ENCODE data around the gene PLXNA2.

The PLXNA2 gene

DNA sequence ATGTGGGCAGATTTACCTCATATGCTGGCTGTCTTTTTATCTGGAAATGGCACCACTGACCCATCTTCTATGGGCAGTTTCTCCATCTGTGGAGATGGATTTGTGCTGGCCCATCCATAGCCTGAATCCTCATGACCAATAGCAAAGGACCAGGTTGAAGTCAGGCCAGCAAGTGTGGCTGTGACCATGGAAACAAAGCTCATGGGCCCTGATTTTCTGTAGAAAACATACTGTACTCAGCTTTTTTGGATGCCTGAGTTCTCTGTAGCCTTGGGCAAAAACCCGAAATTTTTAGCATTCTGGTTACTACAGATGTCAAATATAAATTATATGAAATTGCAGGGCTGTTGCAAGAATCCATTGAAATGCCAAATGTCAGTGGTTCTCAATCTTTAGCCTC is 155.0 kb downstream of the PLXNA2 start:
- 78% methylated on average over 1 of the region's 1 CpG for WGBS
- H3K27me3 ChIP-seq (ENCODE audit: insufficient read depth, low read length) = no peaks in the 10 kb centered on the region
- no peak overlapping the region for H3K9ac ChIP-seq (ENCODE audit: low read depth, low read length)
- H3K9me3 ChIP-seq (ENCODE audit: insufficient read depth, low read depth, low read length) = no peaks in the 10 kb centered on the region
- H3K4me3 ChIP-seq (ENCODE audit: low read length) = no peak overlapping the region
- no peaks in the 10 kb centered on the region for H3K36me3 ChIP-seq (ENCODE audit: insufficient read depth, low read length)
- H3K4me1 ChIP-seq (ENCODE audit: insufficient read depth, low read length) = peaks cover 6% of the 10 kb centered on the region; the same call in 1 of the 2 replicates
- H3K27ac ChIP-seq (ENCODE audit: low read depth, low read length) = no peak overlapping the region

DNA sequence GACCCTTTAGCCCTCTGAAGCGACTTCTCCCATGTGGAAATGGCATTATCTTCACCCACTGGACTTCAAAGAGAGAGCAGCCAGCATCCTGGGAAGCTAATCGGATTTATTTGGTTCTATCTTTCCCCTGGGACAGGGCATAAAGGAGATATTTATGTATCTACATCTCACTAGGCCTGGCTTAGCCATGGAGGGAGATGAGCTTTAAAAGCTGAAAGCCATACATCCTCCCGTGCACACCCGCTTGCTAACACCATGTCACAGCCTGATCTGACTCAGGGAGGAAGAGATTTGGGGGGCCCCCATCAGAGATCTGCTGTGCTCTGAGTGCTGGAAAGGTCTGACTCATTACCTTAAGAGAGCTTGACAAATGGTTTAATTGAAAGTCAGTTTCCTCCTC is 155.9 kb downstream of the PLXNA2 start:
- WGBS = 92% methylated on average over 4 of the region's 4 CpGs
- H3K27me3 ChIP-seq (ENCODE audit: insufficient read depth, low read length) = no peaks in the 10 kb centered on the region
- H3K27ac ChIP-seq (ENCODE audit: low read depth, low read length) = no peak overlapping the region
- H3K9ac ChIP-seq (ENCODE audit: low read depth, low read length) = no peak overlapping the region
- H3K4me1 ChIP-seq (ENCODE audit: insufficient read depth, low read length) = peaks cover 7% of the 10 kb centered on the region
- no peak overlapping the region for H3K4me3 ChIP-seq (ENCODE audit: low read length)
- H3K36me3 ChIP-seq (ENCODE audit: insufficient read depth, low read length) = no peaks in the 10 kb centered on the region
- no peaks in the 10 kb centered on the region for H3K9me3 ChIP-seq (ENCODE audit: insufficient read depth, low read depth, low read length)

DNA sequence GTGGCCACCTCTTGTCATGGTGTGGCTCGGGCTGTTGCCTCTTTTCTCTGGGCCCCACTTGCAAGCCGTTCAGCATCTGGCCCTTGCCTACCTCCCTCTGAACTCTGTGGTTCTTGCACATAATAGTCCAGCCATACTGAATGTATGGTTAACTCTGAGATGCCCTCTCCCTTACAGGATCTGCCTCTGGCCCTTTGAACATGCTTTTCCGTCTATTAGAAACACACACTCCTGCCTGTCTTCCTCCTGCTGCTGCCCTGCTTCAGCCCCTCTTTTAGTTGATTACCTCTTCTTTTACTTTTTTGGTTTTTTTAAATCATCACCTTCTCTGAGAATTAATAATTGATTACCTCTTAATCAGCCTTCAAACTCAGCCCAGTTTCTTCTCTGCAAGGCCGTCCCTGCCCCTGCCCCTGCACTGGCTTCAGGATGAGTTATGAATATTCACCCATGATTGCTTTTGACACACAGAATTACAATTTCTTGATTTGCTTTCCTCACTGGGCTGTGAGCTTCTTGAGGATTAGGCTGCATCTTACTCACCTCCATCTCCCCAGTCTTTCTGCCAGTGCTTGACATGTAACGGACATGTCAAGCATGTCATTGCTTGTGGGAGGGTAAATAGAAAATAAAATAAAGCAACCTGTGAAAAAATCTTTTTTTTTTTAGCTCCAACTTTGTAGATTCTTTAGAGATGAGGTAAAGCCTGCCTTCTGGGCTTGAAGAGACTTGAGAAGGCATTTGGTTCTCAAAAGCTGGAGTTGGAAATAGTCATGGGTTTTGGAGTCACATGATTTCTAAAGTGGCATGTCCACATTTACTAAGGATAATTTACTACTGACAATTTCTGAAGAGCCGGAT is 158.3 kb downstream of the PLXNA2 start:
- no peak overlapping the region for H3K4me3 ChIP-seq (ENCODE audit: low read length)

DNA sequence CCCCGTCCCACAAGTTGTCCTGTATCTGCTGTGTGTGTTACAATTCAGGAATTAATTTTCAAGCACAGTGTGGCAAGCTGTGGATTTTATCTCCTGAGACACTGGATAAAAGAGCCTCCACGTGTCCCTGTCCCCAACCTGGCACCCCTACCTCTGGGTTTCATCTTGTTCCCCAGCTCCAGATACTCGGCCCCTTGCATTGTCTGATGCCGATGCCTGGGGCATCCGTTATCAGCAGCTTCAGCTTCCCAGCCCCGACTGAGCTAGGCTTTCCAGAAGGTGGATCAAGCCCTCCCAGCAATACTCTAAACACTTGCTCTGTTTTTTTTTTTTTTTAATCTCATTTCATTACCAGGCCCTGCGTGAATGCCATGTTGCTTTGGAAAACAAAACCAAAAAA is 159.4 kb downstream of the PLXNA2 start:
- H3K9me3 ChIP-seq (ENCODE audit: insufficient read depth, low read depth, low read length) = no peaks in the 10 kb centered on the region
- H3K9ac ChIP-seq (ENCODE audit: low read depth, low read length) = no peak overlapping the region
- peaks cover 15% of the 10 kb centered on the region; the same call in 1 of the 2 replicates for H3K4me1 ChIP-seq (ENCODE audit: insufficient read depth, low read length)
- WGBS = 83% methylated on average over 7 of the region's 7 CpGs
- no peaks in the 10 kb centered on the region; the same call in 1 of the 2 replicates for H3K27me3 ChIP-seq (ENCODE audit: insufficient read depth, low read length)
- H3K36me3 ChIP-seq (ENCODE audit: insufficient read depth, low read length) = no peaks in the 10 kb centered on the region
- no peak overlapping the region for H3K27ac ChIP-seq (ENCODE audit: low read depth, low read length)
- no peak overlapping the region for H3K4me3 ChIP-seq (ENCODE audit: low read length)

More for the DNA sequence above, 158.3 kb downstream of the PLXNA2 start:
- no peaks in the 10 kb centered on the region for H3K36me3 ChIP-seq (ENCODE audit: insufficient read depth, low read length)
- H3K9me3 ChIP-seq (ENCODE audit: insufficient read depth, low read depth, low read length) = no peaks in the 10 kb centered on the region
- H3K9ac ChIP-seq (ENCODE audit: low read depth, low read length) = no peak overlapping the region
- WGBS = 93% methylated on average over 6 of the region's 6 CpGs
- H3K27me3 ChIP-seq (ENCODE audit: insufficient read depth, low read length) = no peaks in the 10 kb centered on the region; the same call in 1 of the 2 replicates
- peaks cover 15% of the 10 kb centered on the region; the same call in 1 of the 2 replicates for H3K4me1 ChIP-seq (ENCODE audit: insufficient read depth, low read length)
- no peak overlapping the region for H3K27ac ChIP-seq (ENCODE audit: low read depth, low read length)

DNA sequence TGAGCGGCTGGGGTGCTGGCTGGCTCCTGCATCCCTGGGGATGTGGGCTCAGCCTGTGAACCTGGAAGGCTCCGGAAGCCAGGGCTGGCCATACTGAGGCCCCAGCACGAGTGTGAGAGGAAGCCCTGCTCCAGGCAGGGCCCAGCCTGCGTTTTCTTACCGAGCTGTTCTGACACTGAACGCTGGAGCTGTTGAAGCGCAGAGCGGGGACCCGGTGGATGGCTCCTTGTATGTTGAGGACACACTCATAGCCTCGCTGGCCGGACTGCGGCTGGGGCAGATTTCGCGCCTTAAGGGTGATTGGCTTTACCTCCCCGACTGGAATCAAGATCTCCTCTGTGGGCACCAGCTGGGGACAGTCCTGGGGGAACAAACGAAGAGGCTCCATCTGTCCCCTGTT is 160.0 kb downstream of the PLXNA2 start:
- Histone ChIP-seq H3K36me3 (ENCODE audit: insufficient read depth, low read length) (no peaks in the 10 kb centered on the region), H3K4me1 (ENCODE audit: insufficient read depth, low read length) (peaks cover 15% of the 10 kb centered on the region; the same call in 1 of the 2 replicates), H3K9me3 (ENCODE audit: insufficient read depth, low read depth, low read length) (no peaks in the 10 kb centered on the region), H3K4me3 (ENCODE audit: low read length) (no peak overlapping the region), H3K27me3 (ENCODE audit: insufficient read depth, low read length) (no peaks in the 10 kb centered on the region; the same call in 1 of the 2 replicates), H3K27ac (ENCODE audit: low read depth, low read length) (no peak overlapping the region), H3K9ac (ENCODE audit: low read depth, low read length) (no peak overlapping the region)
- WGBS = 93% methylated on average over 16 of the region's 16 CpGs

DNA sequence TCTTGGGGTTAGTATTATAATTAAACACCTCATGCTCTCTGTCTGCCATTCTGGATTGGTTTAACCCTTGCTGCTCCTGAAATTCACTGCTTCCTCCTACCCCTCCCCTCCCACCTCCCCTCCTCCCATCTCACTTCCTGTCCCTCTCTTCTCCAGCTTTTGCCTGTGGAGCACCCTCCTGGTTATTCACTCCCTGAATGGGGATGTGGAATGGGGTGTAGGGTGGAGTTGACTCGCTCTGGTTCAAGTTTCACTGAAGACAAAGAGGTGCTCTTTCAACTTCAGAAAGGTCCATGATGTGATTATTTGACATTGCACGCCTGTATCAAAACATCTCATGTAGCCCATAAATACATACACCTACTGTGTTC is 160.5 kb downstream of the PLXNA2 start:
- H3K27ac ChIP-seq (ENCODE audit: low read depth, low read length) = no peak overlapping the region
- no peak overlapping the region for H3K9ac ChIP-seq (ENCODE audit: low read depth, low read length)
- H3K36me3 ChIP-seq (ENCODE audit: insufficient read depth, low read length) = no peaks in the 10 kb centered on the region
- H3K27me3 ChIP-seq (ENCODE audit: insufficient read depth, low read length) = no peaks in the 10 kb centered on the region; the same call in 1 of the 2 replicates
- peaks cover 15% of the 10 kb centered on the region; the same call in 1 of the 2 replicates for H3K4me1 ChIP-seq (ENCODE audit: insufficient read depth, low read length)
- 72% methylated on average over 2 of the region's 2 CpGs for WGBS
- no peaks in the 10 kb centered on the region for H3K9me3 ChIP-seq (ENCODE audit: insufficient read depth, low read depth, low read length)
- no peak overlapping the region for H3K4me3 ChIP-seq (ENCODE audit: low read length)

DNA sequence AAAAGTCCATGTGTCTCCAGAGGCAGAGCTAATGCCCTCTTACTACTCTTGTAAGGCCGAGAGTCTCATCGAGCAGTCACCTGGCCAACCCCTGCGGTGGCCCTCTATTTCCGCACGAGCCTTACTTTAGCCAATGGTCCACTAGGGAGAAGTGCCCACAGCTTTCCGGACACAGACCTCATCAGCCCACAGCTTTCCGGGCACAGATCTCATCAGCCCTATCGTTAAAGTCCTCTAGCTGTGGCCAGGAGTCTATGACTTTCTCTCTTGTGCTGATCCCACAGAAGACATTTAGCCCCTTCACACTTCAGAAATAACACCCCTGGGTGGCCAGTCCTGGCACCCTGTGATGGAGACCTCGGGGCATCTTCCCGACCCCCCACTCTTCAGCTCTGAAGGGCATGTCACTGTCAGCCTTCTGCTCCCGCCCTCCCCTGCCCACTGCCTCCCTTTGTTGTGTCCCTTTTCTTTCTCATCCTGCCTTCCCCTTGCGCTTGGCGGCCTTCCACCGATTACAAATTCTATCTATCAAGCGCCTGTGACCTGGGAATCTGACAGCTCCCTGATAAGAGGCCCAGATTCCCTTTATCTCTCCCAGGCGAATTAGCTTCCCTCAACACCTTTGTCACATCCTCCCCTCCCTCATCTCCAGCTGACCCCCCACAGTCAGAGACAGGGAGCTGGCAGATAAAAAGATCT is 161.0 kb downstream of the PLXNA2 start:
- no peaks in the 10 kb centered on the region; the same call in 1 of the 2 replicates for H3K27me3 ChIP-seq (ENCODE audit: insufficient read depth, low read length)
- H3K27ac ChIP-seq (ENCODE audit: low read depth, low read length) = no peak overlapping the region
- no peak overlapping the region for H3K9ac ChIP-seq (ENCODE audit: low read depth, low read length)
- no peak overlapping the region for H3K4me3 ChIP-seq (ENCODE audit: low read length)
- no peaks in the 10 kb centered on the region for H3K9me3 ChIP-seq (ENCODE audit: insufficient read depth, low read depth, low read length)
- WGBS = 75% methylated on average over 16 of the region's 16 CpGs
- peaks cover 15% of the 10 kb centered on the region; the same call in 1 of the 2 replicates for H3K4me1 ChIP-seq (ENCODE audit: insufficient read depth, low read length)
- no peaks in the 10 kb centered on the region for H3K36me3 ChIP-seq (ENCODE audit: insufficient read depth, low read length)

DNA sequence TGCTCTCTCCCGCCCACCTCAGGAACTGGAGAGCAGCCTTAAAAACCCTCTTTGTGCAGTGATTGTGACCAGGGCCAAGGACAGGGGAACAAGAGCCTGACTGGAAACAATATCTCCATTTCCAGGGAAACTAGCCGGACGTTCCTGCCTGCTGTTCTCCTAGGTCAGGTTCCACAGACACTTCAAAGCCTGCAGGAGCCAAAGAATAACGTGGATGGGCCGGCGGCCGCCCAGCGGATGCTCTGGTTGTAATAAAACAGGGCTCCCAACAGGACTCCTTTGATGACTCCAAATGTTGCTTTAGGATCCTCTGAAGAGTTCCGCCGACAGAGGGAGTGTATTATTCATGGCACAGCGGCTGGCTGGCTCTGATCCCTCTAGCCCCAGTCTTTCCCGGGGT is 162.2 kb downstream of the PLXNA2 start:
- 28% methylated on average over 12 of the region's 12 CpGs for WGBS
- Histone ChIP-seq H3K27ac (ENCODE audit: low read depth, low read length) (no peak overlapping the region), H3K36me3 (ENCODE audit: insufficient read depth, low read length) (no peaks in the 10 kb centered on the region), H3K9ac (ENCODE audit: low read depth, low read length) (no peak overlapping the region), H3K4me1 (ENCODE audit: insufficient read depth, low read length) (peaks cover 17% of the 10 kb centered on the region), H3K4me3 (ENCODE audit: low read length) (no peak overlapping the region), H3K27me3 (ENCODE audit: insufficient read depth, low read length) (no peaks in the 10 kb centered on the region; the same call in 1 of the 2 replicates), H3K9me3 (ENCODE audit: insufficient read depth, low read depth, low read length) (no peaks in the 10 kb centered on the region)

DNA sequence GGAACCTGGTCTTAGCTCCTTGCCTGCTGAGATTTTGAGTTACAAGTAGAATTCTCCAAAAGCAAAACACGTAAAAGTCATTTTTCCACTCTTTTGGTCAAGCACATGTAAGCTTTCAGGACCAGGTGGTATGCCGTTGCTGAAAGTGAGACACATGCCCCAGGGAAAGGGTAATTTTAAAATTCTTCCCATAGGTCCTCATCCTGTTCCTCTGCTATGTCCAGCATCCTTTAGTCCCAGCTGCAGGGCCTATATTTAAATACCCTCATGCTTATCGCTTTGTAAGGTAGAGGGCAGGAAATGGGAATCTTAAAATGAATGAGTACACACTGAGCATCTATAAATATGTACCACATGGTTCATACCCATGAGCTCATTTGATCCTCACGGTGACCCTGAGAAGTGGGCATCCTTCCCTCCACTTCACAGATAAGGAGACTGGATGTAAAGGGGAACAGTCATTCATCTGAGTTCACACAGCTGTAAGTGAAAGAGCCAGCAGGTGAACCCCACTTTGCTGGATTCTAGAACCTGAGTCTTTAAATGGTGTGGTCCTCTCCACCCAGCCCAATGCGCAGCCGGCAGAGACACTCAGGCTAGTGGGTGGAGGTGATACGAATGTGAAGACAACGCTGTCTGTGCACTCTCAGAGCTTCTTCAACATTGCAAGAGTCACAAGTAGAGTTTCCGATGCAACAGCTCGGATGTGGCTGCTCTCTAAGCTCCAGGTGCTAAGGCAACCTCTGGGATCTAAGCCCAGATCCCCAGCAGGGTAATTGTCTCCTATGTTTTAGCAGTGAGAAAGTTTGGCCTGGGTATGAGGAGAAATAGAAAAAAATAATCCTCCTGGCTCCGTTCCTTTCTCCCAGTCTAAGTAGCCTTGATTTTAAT is 163.5 kb downstream of the PLXNA2 start:
- WGBS = 92% methylated on average over 10 of the region's 11 CpGs
- H3K4me3 ChIP-seq (ENCODE audit: low read length) = no peak overlapping the region
- no peaks in the 10 kb centered on the region for H3K36me3 ChIP-seq (ENCODE audit: insufficient read depth, low read length)
- no peaks in the 10 kb centered on the region for H3K9me3 ChIP-seq (ENCODE audit: insufficient read depth, low read depth, low read length)
- H3K27ac ChIP-seq (ENCODE audit: low read depth, low read length) = no peak overlapping the region
- peaks cover 17% of the 10 kb centered on the region for H3K4me1 ChIP-seq (ENCODE audit: insufficient read depth, low read length)
- H3K27me3 ChIP-seq (ENCODE audit: insufficient read depth, low read length) = no peaks in the 10 kb centered on the region; the same call in 1 of the 2 replicates
- no peak overlapping the region for H3K9ac ChIP-seq (ENCODE audit: low read depth, low read length)

DNA sequence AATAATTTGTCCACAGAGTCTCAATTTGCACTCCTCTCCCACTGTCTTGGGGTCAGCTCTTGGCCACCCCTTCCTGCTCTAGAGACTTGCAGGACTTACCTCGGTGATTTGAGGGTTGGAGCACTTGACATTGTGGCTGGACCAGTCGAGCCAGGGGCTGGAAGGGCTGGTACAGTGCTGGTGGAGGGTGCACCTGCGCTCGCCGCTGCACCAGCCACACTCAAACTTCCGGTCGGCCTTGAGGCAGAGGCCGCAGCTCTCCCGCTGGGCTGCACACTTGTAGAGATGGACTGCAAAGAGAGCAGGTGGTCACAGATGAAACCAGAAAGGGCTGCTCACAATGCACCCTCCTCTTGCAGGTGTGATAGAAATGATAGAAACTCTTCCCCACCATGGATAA is 165.0 kb downstream of the PLXNA2 start:
- Histone ChIP-seq H3K9me3 (ENCODE audit: insufficient read depth, low read depth, low read length) (no peaks in the 10 kb centered on the region), H3K9ac (ENCODE audit: low read depth, low read length) (no peak overlapping the region), H3K36me3 (ENCODE audit: insufficient read depth, low read length) (no peaks in the 10 kb centered on the region), H3K27me3 (ENCODE audit: insufficient read depth, low read length) (no peaks in the 10 kb centered on the region; the same call in 1 of the 2 replicates), H3K4me3 (ENCODE audit: low read length) (no peak overlapping the region), H3K4me1 (ENCODE audit: insufficient read depth, low read length) (peaks cover 17% of the 10 kb centered on the region), H3K27ac (ENCODE audit: low read depth, low read length) (no peak overlapping the region)
- 94% methylated on average over 9 of the region's 9 CpGs for WGBS

Data from HUES64 (cell line).